HG03103 (cell line): ENCODE results near the gene GHR.

ENCODE experiments used
- ATAC-seq: cut with Tn5 transposase; IDR thresholded peaks from one replicate; pipeline ENCODE4 v1.9.1; 2021; ENCODE audit warnings: low read depth; ENCODE audit not compliant: unreplicated experiment

The GHR gene

DNA sequence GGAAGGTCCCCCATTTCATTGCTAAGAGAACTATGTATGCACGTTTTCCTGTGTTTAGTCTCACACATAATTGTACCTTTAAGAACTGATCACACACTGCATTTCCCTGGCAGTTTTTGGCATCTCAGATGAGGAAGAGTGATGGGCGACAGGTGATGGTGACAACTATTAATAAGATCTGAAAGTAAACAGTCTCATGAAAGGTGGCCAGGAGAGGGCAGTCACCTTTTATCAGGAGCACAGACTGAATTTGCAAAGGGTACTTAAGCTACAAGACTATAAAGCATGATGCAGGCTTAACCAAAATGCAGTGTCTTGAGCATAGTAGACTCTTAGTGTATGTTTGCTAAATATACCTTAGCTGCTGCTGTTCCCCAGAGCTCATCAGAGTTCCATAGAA is 91.5 kb downstream of the GHR start:
- ATAC-seq: no peak

DNA sequence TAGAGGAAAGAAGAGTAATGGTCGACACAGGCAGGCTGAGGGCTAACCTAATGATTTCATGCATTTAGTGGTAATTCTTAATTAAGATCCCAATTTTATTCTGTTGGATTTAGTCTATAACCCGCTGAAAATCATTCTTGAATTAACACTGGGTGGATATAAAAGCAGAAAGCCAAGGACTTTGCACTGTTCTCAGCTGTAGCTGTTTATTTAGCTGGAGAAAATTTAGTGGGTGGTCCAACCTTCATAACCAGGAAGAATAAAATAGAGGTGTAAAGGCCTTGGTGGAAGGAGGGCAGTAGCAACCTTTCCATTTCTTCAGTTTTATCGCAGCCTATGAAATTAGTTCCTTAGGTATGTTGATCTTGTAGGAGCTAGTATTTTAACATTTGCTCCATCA is 92.3 kb downstream of the GHR start:
- ATAC-seq: no peak

DNA sequence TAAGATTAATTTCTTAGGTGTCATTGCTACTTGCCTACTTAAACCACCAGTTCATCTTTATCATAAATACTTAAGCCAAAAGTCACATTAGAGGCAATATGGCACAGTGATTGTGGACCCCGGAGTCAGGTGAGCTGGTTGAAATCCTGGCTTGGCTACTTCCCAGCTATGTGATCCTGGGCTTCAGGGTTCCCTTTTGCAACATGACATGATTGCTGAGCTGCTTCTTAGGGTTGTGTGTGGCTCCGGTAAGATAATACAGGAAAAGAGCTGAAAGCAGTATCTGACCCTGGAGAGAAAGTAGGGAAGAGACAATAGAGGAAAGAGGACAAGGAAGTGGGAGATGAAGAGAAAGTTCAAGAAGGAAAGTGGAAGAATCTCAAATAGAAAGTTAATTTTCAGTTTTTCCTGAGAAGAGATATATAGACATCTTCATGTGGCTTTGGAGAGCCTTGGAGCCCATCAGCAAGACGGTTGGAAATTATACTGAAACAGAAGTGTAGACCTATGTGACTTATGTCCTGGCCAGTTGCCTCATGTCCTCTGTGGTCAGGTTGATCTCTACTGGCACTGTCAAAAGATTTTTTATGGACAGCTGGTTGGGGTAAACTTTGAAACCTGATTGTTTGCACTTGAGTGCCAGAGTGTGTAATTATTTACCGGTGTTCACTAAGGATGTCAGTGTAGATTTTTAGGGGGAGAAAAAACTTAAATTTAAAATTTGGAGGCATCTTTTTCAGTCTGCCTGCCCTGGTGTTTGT is 93.2 kb downstream of the GHR start:
- ATAC-seq: no peak

GRCh38 chr5:42517164-42517563 is 93.9 kb downstream of the GHR start:
- ATAC-seq: no peak

GRCh38 chr5:42518595-42519221 is 95.5 kb downstream of the GHR start:
- ATAC-seq: no peak

DNA sequence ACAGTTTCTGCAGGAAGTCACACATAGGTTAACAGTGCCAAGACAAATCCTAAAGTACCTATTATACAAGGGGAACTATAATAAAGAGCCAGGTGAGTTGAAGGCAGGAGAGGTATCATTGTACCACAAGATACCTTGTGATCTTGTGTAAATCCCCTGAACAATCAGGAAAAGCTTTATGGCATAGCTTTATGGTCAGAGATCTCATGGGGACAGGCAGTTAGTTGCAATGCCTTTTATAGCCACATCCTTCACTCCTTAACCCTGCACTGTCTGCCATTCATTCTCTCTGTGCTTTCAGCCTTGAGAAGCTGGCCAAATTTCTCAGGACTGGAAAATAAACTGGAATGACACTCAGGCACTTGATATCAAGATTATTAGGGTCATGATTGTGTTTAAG is 97.0 kb downstream of the GHR start:
- no peak for ATAC-seq

GRCh38 chr5:42520957-42521356 is 97.7 kb downstream of the GHR start:
- ATAC-seq: no peak

GRCh38 chr5:42521406-42521805 is 98.2 kb downstream of the GHR start:
- no peak for ATAC-seq

DNA sequence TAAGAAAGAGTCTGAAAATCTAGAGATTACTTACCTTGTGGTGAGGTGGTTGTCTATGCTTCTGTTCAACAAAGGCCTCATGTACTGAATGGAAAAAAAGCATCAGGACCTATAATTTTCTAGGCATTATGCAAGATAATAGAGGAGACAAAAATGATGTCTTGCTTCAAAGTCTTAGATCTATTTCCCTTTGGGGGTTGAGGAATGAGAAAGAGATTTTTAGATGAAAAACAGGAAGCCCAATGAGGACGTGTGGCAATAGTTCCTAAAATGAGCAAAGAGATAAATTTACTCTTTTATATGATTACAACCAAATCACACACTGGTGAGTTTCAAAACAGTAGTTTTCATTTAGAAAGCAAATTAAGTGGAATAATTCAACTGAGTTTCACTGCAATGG is 99.5 kb downstream of the GHR start:
- no peak for ATAC-seq

GRCh38 chr5:42526179-42526578 is 102.9 kb downstream of the GHR start:
- no peak for ATAC-seq

DNA sequence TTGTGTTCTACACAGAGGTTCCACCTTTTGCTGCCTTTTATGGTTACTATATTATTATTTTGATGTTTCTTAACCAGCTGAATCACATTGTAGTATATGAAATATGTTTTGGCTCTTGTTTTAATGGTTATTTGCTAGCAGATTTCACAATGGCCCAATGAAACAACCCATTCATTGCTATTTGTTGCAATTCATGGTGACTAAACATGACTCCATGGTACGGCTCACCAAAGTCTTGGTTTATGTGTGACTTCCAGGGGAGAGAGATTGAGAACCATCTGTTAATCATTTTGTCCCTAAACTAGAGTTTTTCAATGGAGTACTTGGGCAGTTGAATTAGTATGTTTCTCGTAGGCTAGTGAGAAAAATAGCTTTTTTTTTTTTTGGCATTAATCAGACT is 108.4 kb downstream of the GHR start:
- no peak for ATAC-seq

DNA sequence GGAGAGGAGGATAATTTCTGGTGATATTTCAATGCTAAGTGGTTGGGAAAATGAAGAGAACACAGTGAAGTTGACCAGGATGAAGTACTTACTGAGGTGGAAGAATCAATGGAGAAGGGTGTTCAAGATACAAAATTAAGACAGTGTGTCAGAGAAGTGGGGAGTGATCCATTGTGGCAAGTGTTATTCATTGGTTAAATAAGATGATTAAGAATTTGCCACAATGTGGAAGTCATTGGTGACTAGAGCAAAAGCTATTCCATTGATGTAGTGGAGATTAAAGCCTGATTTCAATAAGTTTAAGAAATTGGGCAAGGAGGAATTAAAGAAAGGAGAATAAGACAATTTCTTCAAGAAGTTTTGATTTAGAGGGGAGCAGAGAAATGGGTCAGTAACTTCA is 118.9 kb downstream of the GHR start:
- no peak for ATAC-seq

GRCh38 chr5:42543774-42544173 is 120.5 kb downstream of the GHR start:
- ATAC-seq: no peak

DNA sequence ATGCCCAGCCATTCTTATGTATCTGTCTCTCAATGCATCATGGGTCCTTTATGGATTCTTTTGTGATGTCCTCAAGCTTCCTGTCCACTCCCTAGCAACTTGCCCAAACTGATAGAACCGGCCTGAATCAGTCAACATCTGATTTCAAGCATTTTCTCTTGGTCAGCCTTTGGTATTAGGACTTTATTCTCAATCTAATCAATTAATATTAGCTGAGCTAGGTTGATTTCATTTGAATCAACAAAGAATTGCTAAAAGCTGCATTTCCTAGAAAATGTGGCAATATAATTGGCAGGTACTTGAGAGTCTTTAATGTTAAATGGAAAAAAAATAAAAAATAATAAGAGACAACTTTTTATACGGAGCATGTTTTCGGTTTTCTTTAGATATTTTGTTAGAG is 121.8 kb downstream of the GHR start:
- no peak for ATAC-seq

GRCh38 chr5:42547141-42547540 is 123.9 kb downstream of the GHR start:
- ATAC-seq: no peak

GRCh38 chr5:42547894-42548293 is 124.7 kb downstream of the GHR start:
- no peak for ATAC-seq

- no peak for ATAC-seq
These were observed 129.4 kb downstream of the GHR start for GRCh38 chr5:42552597-42552996.

GRCh38 chr5:42553461-42553860 is 130.2 kb downstream of the GHR start:
- ATAC-seq: no peak

GRCh38 chr5:42555010-42555409 is 131.8 kb downstream of the GHR start:
- ATAC-seq: no peak

DNA sequence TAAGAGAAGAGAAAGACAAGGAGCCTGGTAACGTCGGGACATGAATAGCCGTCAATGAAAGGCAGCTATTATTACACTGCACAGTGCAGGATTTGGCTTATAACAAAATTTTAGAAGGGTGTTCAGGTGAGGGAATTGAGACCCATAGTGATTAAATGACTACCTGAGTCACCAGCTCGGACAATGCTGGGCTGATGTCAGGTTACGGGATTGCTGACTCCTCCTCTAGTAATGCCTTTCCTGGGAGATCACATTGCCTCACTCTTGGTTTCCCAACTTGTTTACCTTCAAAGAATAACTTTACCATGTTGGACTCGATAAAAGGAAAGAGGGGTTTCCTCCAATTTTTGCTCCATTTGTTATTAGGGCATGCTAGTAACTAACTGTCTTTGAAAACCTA is 132.6 kb downstream of the GHR start:
- ATAC-seq: no peak

- ATAC-seq: no peak
These were observed 134.4 kb downstream of the GHR start for GRCh38 chr5:42557689-42558088.

GRCh38 chr5:42561656-42562055 is 138.4 kb downstream of the GHR start:
- ATAC-seq: no peak
